GM23338 (cell line): ENCODE data around the gene RHEBL1. TPM values are rescaled to one million over a fixed set of nuclear protein-coding genes. Genes with fewer than 3 reads are reported as not detected.

Source experiments
- CTCF ChIP-seq, 2 experiments: fragments of 200-600 bp in 1 of 2; sonication (generic) in 1 of 2; conservative IDR thresholded peaks; 2 replicates each; pipeline versions ENCODE4 v1.5.1 to v1.6.1; 2016 to 2017; ENCODE audit warnings: antibody characterized with exemption in 2 of 2, low read depth in 2 of 2, mild to moderate bottlenecking in 2 of 2, moderate library complexity in 1 of 2
- JUNB ChIP-seq: IDR thresholded peaks from one replicate; pipeline ENCODE4 v1.6.1; 2016; ENCODE audit warnings: antibody characterized with exemption; ENCODE audit not compliant: unreplicated experiment
- NANOG ChIP-seq: IDR thresholded peaks from 2 replicates; pipeline ENCODE4 v1.6.1; 2016; ENCODE audit warnings: antibody characterized with exemption, borderline replicate concordance
- POLR2AphosphoS5 ChIP-seq: IDR thresholded peaks from 2 replicates; pipeline ENCODE4 v1.6.1; 2016; ENCODE audit warnings: antibody characterized with exemption, low read depth
- STAT1 ChIP-seq: IDR thresholded peaks from one replicate; pipeline ENCODE4 v1.6.1; 2016; ENCODE audit warnings: antibody characterized with exemption; ENCODE audit not compliant: unreplicated experiment
- ZNF114 ChIP-seq: fragments of 250-450 bp; sonication (Bioruptor Pico); IDR thresholded peaks from 2 replicates; pipeline ENCODE4 v1.5.0; 2020; ENCODE audit warnings: mild to moderate bottlenecking, moderate library complexity
- ZNF331 ChIP-seq: fragments of 250-450 bp; sonication (Bioruptor Pico); IDR thresholded peaks from 2 replicates; pipeline ENCODE4 v1.5.0; 2020; ENCODE audit warnings: low read depth, mild to moderate bottlenecking, moderate library complexity
- polyA plus RNA-seq: library from polyadenylated mRNA; unstranded; fragments of >200 nt; fragmentation: Nextera tagmentation; extraction: Ambion mirVana; gene quantifications from 2 replicates; pipeline ENCODE4 v1.2.1, GENCODE V29; 2016
- total RNA-seq: library from RNA; depleted of rRNA; stranded (reverse); fragments of >200 nt; shearing (Covaris generic); gene quantifications from 2 replicates; pipeline ENCODE4 v1.2.3, GENCODE V29; 2014
- TF ChIP-seq, protein P1 (sequence below): fragments of 250-450 bp; sonication (Bioruptor Pico); IDR thresholded peaks from 2 replicates; pipeline ENCODE4 v1.5.0; 2020; ENCODE audit warnings: mild to moderate bottlenecking, moderate library complexity

Gene RHEBL1
- total and polyA plus RNA-seq, 2 experiments from 2014 or later: 9.4 to 11.8 TPM

GRCh38 chr12:49030714-49031572 is 38.8 kb downstream of the RHEBL1 start (continued):
- TF ChIP-seq CTCF (conservative IDR thresholded peaks at IDR 0.05; ENCODE audit: low read depth in 2 of 2): no peak
- no peak for TF ChIP-seq POLR2AphosphoS5
- TF ChIP-seq ZNF114 (CRISPR knock-in tag): no peak
- TF ChIP-seq JUNB: no peak
- TF ChIP-seq, protein P1, sequence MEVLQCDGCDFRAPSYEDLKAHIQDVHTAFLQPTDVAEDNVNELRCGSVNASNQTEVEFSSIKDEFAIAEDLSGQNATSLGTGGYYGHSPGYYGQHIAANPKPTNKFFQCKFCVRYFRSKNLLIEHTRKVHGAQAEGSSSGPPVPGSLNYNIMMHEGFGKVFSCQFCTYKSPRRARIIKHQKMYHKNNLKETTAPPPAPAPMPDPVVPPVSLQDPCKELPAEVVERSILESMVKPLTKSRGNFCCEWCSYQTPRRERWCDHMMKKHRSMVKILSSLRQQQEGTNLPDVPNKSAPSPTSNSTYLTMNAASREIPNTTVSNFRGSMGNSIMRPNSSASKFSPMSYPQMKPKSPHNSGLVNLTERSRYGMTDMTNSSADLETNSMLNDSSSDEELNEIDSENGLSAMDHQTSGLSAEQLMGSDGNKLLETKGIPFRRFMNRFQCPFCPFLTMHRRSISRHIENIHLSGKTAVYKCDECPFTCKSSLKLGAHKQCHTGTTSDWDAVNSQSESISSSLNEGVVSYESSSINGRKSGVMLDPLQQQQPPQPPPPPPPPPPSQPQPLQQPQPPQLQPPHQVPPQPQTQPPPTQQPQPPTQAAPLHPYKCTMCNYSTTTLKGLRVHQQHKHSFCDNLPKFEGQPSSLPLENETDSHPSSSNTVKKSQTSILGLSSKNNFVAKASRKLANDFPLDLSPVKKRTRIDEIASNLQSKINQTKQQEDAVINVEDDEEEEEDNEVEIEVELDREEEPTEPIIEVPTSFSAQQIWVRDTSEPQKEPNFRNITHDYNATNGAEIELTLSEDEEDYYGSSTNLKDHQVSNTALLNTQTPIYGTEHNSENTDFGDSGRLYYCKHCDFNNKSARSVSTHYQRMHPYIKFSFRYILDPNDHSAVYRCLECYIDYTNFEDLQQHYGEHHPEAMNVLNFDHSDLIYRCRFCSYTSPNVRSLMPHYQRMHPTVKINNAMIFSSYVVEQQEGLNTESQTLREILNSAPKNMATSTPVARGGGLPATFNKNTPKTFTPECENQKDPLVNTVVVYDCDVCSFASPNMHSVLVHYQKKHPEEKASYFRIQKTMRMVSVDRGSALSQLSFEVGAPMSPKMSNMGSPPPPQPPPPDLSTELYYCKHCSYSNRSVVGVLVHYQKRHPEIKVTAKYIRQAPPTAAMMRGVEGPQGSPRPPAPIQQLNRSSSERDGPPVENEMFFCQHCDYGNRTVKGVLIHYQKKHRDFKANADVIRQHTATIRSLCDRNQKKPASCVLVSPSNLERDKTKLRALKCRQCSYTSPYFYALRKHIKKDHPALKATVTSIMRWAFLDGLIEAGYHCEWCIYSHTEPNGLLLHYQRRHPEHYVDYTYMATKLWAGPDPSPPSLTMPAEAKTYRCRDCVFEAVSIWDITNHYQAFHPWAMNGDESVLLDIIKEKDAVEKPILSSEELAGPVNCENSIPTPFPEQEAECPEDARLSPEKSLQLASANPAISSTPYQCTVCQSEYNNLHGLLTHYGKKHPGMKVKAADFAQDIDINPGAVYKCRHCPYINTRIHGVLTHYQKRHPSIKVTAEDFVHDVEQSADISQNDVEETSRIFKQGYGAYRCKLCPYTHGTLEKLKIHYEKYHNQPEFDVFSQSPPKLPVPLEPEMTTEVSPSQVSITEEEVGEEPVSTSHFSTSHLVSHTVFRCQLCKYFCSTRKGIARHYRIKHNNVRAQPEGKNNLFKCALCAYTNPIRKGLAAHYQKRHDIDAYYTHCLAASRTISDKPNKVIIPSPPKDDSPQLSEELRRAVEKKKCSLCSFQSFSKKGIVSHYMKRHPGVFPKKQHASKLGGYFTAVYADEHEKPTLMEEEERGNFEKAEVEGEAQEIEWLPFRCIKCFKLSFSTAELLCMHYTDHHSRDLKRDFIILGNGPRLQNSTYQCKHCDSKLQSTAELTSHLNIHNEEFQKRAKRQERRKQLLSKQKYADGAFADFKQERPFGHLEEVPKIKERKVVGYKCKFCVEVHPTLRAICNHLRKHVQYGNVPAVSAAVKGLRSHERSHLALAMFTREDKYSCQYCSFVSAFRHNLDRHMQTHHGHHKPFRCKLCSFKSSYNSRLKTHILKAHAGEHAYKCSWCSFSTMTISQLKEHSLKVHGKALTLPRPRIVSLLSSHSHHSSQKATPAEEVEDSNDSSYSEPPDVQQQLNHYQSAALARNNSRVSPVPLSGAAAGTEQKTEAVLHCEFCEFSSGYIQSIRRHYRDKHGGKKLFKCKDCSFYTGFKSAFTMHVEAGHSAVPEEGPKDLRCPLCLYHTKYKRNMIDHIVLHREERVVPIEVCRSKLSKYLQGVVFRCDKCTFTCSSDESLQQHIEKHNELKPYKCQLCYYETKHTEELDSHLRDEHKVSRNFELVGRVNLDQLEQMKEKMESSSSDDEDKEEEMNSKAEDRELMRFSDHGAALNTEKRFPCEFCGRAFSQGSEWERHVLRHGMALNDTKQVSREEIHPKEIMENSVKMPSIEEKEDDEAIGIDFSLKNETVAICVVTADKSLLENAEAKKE: no peak
- no peak for TF ChIP-seq ZNF331 (CRISPR knock-in tag)
- TF ChIP-seq STAT1: no peak
- TF ChIP-seq NANOG: no peak
